Upper lobe of left lung (tissue), 6 donors: Measurements from ENCODE around the gene NID2. TPM values are rescaled to one million over a fixed set of nuclear protein-coding genes. Genes with fewer than 3 reads are reported as not detected.
A peak's percentile ranks its signal among the peaks of the same experiment; 100 is the strongest.

Experiments
- ATAC-seq, 2 donors: fragments of 200-7000 bp; cut with Tn5 transposase; one replicate each; pipeline ENCODE4 v1.9.1; 2022; ENCODE audit warnings: mild to moderate bottlenecking in 2 of 2, moderate library complexity in 2 of 2; ENCODE audit not compliant: low FRiP score in 2 of 2
- DNase-seq, 2 donors: peaks; one replicate each; pipeline ENCODE4 v3.0.0-alpha.2; 2019 to 2020
- H3K27ac ChIP-seq, 4 donors: fragments of 200-600 bp; sonication (generic); one replicate each; pipeline ENCODE4 v1.5.1; 2016 to 2019
- H3K27me3 ChIP-seq, 4 donors: fragments of 200-600 bp; sonication (generic); one replicate each; pipeline ENCODE4 v1.5.1; 2017 to 2019
- H3K36me3 ChIP-seq, 4 donors: fragments of 200-600 bp; sonication (generic); one replicate each; pipeline ENCODE4 v1.5.1; 2016 to 2019
- H3K4me1 ChIP-seq, 4 donors: fragments of 200-600 bp; sonication (generic); one replicate each; pipeline ENCODE4 v1.5.1; 2018 to 2019
- H3K4me3 ChIP-seq, 4 donors: fragments of 200-600 bp; sonication (generic); one replicate each; pipeline ENCODE4 v1.5.1; 2017 to 2019; ENCODE audit warnings: mild to moderate bottlenecking in 2 of 4, moderate library complexity in 1 of 4
- H3K9me3 ChIP-seq, 4 donors: fragments of 200-600 bp; sonication (generic); one replicate each; pipeline ENCODE4 v1.5.1; 2018 to 2019
- EP300 ChIP-seq, 4 donors: sonication (generic); formaldehyde crosslinking; IDR thresholded peaks; one replicate each; pipeline ENCODE4 v1.5.1; 2017; ENCODE audit warnings: antibody characterized with exemption in 4 of 4, control low read depth in 2 of 4
- POLR2A ChIP-seq, 4 donors: fragments of 450-650 bp; IDR thresholded peaks; one replicate each; pipeline ENCODE4 v1.5.1; 2016 to 2017; ENCODE audit warnings: antibody characterized with exemption in 4 of 4, mild to moderate bottlenecking in 2 of 4
- POLR2AphosphoS5 ChIP-seq, 2 donors: sonication (generic); formaldehyde crosslinking; IDR thresholded peaks; one replicate each; pipeline ENCODE4 v1.5.1; 2017; ENCODE audit warnings: antibody characterized with exemption in 2 of 2
- WGBS, 2 donors: methylation state at CpG; one replicate each; pipeline ENCODE4 v1.1.5; 2017 to 2018; 5-methylcytosine and 5-hydroxymethylcytosine counted together
- total RNA-seq, 6 donors: library from RNA; depleted of rRNA in 4 of 6; stranded (reverse); fragments of >200 nt in 4 of 6; gene quantifications; one replicate each; pipeline versions ENCODE4 v1.1.0 to v1.2.1, GENCODE V29; 2016 to 2021
- TF ChIP-seq, protein P1 (sequence below), 6 experiments: fragments of 450-650 bp in 4 of 6; fragments of 200-600 bp in 2 of 6; sonication (generic) in 2 of 6; IDR thresholded peaks; one replicate each; pipeline ENCODE4 v1.5.1; 2016 to 2019; ENCODE audit warnings: antibody characterized with exemption in 6 of 6
- donor health status: DM: no; HTN: no; CAD: no; lungs with moderate emphysema.
- donor health status: DM: no; HTN: yes; CAD: no; lungs with severe emphysema.

NID2 gene
- total RNA-seq, 6 donors from 2014 or later, result 4.9 to 33.5 (median 8.3) TPM

GRCh38 chr14:52110441-52111086, 41.7 kb upstream of the NID2 start:
- H3K4me1 ChIP-seq, result peaks cover 0 to 3% (median 0%) of the 10 kb centered on the region in 4 donors
- no peak overlapping the region for H3K4me3 ChIP-seq
- no peak overlapping the region for H3K27ac ChIP-seq
- ATAC-seq, result no peak
- DNase-seq, result no peak
- 61 to 64% methylated on average over 5 of the region's 5 CpGs for WGBS, 2 donors
- H3K36me3 ChIP-seq, result no peaks in the 10 kb centered on the region
- H3K9me3 ChIP-seq, result no peaks in the 10 kb centered on the region
- TF ChIP-seq EP300 (IDR thresholded peaks at IDR 0.05) (no peak), POLR2AphosphoS5 (IDR thresholded peaks at IDR 0.05) (no peak), POLR2A (IDR thresholded peaks at IDR 0.05) (no peak)
- TF ChIP-seq, protein P1, sequence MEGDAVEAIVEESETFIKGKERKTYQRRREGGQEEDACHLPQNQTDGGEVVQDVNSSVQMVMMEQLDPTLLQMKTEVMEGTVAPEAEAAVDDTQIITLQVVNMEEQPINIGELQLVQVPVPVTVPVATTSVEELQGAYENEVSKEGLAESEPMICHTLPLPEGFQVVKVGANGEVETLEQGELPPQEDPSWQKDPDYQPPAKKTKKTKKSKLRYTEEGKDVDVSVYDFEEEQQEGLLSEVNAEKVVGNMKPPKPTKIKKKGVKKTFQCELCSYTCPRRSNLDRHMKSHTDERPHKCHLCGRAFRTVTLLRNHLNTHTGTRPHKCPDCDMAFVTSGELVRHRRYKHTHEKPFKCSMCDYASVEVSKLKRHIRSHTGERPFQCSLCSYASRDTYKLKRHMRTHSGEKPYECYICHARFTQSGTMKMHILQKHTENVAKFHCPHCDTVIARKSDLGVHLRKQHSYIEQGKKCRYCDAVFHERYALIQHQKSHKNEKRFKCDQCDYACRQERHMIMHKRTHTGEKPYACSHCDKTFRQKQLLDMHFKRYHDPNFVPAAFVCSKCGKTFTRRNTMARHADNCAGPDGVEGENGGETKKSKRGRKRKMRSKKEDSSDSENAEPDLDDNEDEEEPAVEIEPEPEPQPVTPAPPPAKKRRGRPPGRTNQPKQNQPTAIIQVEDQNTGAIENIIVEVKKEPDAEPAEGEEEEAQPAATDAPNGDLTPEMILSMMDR (IDR thresholded peaks at IDR 0.05), result no peak
- no peaks in the 10 kb centered on the region for H3K27me3 ChIP-seq

GRCh38 chr14:52108823-52109222, 40.0 kb upstream of the NID2 start:
- TF ChIP-seq, protein P1 (IDR thresholded peaks at IDR 0.05), result no peak
- TF ChIP-seq POLR2A (IDR thresholded peaks at IDR 0.05) (no peak), POLR2AphosphoS5 (IDR thresholded peaks at IDR 0.05) (no peak), EP300 (IDR thresholded peaks at IDR 0.05) (no peak)
- no peak overlapping the region for H3K27ac ChIP-seq
- H3K9me3 ChIP-seq, result no peaks in the 10 kb centered on the region
- no peaks in the 10 kb centered on the region for H3K36me3 ChIP-seq
- no peaks in the 10 kb centered on the region for H3K27me3 ChIP-seq
- no peak overlapping the region for H3K4me3 ChIP-seq
- ATAC-seq (no peak), DNase-seq (no peak)
- H3K4me1 ChIP-seq, result peaks cover 0 to 3% (median 0%) of the 10 kb centered on the region in 4 donors
- WGBS, 2 donors, result 89 to 100% methylated on average over 1 of the region's 1 CpG

GRCh38 chr14:52106840-52107239, 38.0 kb upstream of the NID2 start:
- H3K4me1 ChIP-seq, result peaks cover 0 to 3% (median 0%) of the 10 kb centered on the region in 4 donors
- 54 to 58% methylated on average over 5 of the region's 5 CpGs for WGBS, 2 donors
- no peak overlapping the region for H3K4me3 ChIP-seq
- no peak for TF ChIP-seq POLR2AphosphoS5 (IDR thresholded peaks at IDR 0.05)
- TF ChIP-seq, protein P1 (IDR thresholded peaks at IDR 0.05), result no peak
- TF ChIP-seq POLR2A (IDR thresholded peaks at IDR 0.05), result no peak
- no peak for TF ChIP-seq EP300 (IDR thresholded peaks at IDR 0.05)
- no peaks in the 10 kb centered on the region for H3K36me3 ChIP-seq
- H3K27me3 ChIP-seq, result no peaks in the 10 kb centered on the region
- no peak overlapping the region for H3K27ac ChIP-seq
- DNase-seq, result no peak
- ATAC-seq, result peak in 1 of 2 donors; percentile 29
- no peaks in the 10 kb centered on the region for H3K9me3 ChIP-seq

GRCh38 chr14:52103416-52103815, 34.6 kb upstream of the NID2 start:
- DNase-seq, result no peak
- H3K27ac ChIP-seq, result no peak overlapping the region
- ATAC-seq, result no peak
- peaks cover 0 to 3% (median 0%) of the 10 kb centered on the region in 4 donors for H3K4me1 ChIP-seq
- H3K27me3 ChIP-seq, result no peaks in the 10 kb centered on the region
- no peak for TF ChIP-seq POLR2AphosphoS5 (IDR thresholded peaks at IDR 0.05)
- TF ChIP-seq POLR2A (IDR thresholded peaks at IDR 0.05), result no peak
- TF ChIP-seq EP300 (IDR thresholded peaks at IDR 0.05), result no peak
- TF ChIP-seq, protein P1 (IDR thresholded peaks at IDR 0.05), result no peak
- H3K9me3 ChIP-seq, result no peaks in the 10 kb centered on the region
- no peaks in the 10 kb centered on the region for H3K36me3 ChIP-seq
- no peak overlapping the region for H3K4me3 ChIP-seq
- 80 to 90% methylated on average over 8 of the region's 8 CpGs for WGBS, 2 donors

DNA sequence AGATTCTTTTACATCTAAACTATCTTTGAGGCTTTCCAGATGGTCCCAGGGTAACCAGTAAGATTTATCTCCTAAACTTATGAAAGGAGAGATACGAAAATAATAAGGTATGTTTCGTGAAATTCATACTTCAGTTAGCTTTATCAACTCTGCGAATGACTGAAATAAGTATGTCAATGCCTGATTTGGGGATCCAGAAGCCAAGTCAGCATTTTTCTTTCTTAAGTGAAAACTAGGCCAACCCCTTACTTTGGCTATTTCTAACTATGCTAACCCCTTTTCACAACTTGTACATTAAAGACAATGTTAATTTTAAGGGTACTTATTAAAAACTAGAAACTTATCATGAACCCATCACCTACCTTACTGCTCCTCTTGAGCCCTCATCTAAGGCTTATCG, 26.9 kb upstream of the NID2 start:
- 93 to 98% methylated on average over 4 of the region's 4 CpGs for WGBS, 2 donors
- DNase-seq, result no peak

More for the DNA sequence above, 26.9 kb upstream of the NID2 start:
- Histone ChIP-seq H3K36me3 (no peaks in the 10 kb centered on the region), H3K27ac (no peak overlapping the region), H3K4me3 (no peak overlapping the region), H3K9me3 (no peaks in the 10 kb centered on the region), H3K27me3 (no peaks in the 10 kb centered on the region), H3K4me1 (no peaks in the 10 kb centered on the region)
- TF ChIP-seq POLR2AphosphoS5 (IDR thresholded peaks at IDR 0.05) (no peak), EP300 (IDR thresholded peaks at IDR 0.05) (no peak), POLR2A (IDR thresholded peaks at IDR 0.05) (no peak)
- TF ChIP-seq, protein P1 (IDR thresholded peaks at IDR 0.05), result no peak
- ATAC-seq, result no peak
